Skeletal muscle satellite cell (primary cell): ENCODE measurements around the gene MYT1.

Experiments used
- H3K27me3 ChIP-seq: 2 replicates; pipeline ENCODE4 v1.7.0; 2013; ENCODE audit warnings: low read length; ENCODE audit not compliant: control insufficient read depth, insufficient read depth
- H3K36me3 ChIP-seq: 2 replicates; pipeline ENCODE4 v1.7.0; 2013; ENCODE audit warnings: mild to moderate bottlenecking, control low read depth, low read length; ENCODE audit not compliant: insufficient read depth
- H3K4me1 ChIP-seq: 2 replicates; pipeline ENCODE4 v1.7.0; 2013; ENCODE audit warnings: low read length; ENCODE audit not compliant: control insufficient read depth, insufficient read depth
- H3K4me2 ChIP-seq: 2 replicates; pipeline ENCODE4 v1.7.0; 2013; ENCODE audit warnings: mild to moderate bottlenecking, low read length
- H3K4me3 ChIP-seq: 2 replicates; pipeline ENCODE4 v1.7.0; 2013; ENCODE audit warnings: low read length
- H3K9ac ChIP-seq: 2 replicates; pipeline ENCODE4 v1.7.0; 2013; ENCODE audit warnings: mild to moderate bottlenecking, low read depth, low read length, moderate library complexity
- H3K9me3 ChIP-seq: replicated peaks from 2 replicates; pipeline ENCODE4 v1.7.0; 2013; ENCODE audit warnings: mild to moderate bottlenecking, control low read depth, low read length

MYT1 gene

GRCh38 chr20:64216036-64216435 is 51.8 kb downstream of the MYT1 start:
- H3K9me3 ChIP-seq = no peaks in the 10 kb centered on the region
- peaks cover 81% of the 10 kb centered on the region for H3K27me3 ChIP-seq
- H3K9ac ChIP-seq = no peak overlapping the region
- no peaks in the 10 kb centered on the region for H3K36me3 ChIP-seq
- no peak overlapping the region for H3K4me3 ChIP-seq
- H3K4me2 ChIP-seq = no peak overlapping the region
- H3K4me1 ChIP-seq = peaks cover 3% of the 10 kb centered on the region

DNA sequence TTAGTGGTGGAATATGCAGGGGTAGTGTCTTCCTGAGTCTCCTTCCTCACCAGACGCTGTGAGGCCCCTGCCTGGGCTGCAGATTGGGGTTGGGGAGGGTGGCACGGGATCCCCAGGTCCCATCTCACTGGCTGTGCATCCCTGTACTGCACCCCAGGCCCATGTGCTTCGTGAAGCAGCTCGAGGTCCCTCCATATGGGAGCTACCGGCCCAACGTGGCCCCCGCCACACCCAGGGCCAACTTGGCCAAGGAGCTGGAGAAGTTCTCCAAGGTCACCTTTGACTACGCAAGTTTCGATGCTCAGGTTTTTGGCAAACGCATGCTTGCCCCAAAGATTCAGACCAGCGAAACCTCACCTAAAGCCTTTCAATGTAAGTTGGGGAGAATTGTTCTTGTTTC is 52.7 kb downstream of the MYT1 start:
- no peaks in the 10 kb centered on the region for H3K36me3 ChIP-seq
- peaks cover 7% of the 10 kb centered on the region for H3K4me1 ChIP-seq
- no peak overlapping the region for H3K4me3 ChIP-seq
- no peak overlapping the region for H3K4me2 ChIP-seq
- H3K9me3 ChIP-seq = no peaks in the 10 kb centered on the region
- no peak overlapping the region for H3K9ac ChIP-seq
- H3K27me3 ChIP-seq = peaks cover 75% of the 10 kb centered on the region

- no peak overlapping the region for H3K9ac ChIP-seq
- peaks cover 15% of the 10 kb centered on the region for H3K4me1 ChIP-seq
- H3K4me2 ChIP-seq = no peak overlapping the region
- peaks cover 71% of the 10 kb centered on the region for H3K27me3 ChIP-seq
- H3K4me3 ChIP-seq = no peak overlapping the region
- H3K9me3 ChIP-seq = no peaks in the 10 kb centered on the region
- H3K36me3 ChIP-seq = no peaks in the 10 kb centered on the region
These were observed 53.4 kb downstream of the MYT1 start for GRCh38 chr20:64217539-64218221.

DNA sequence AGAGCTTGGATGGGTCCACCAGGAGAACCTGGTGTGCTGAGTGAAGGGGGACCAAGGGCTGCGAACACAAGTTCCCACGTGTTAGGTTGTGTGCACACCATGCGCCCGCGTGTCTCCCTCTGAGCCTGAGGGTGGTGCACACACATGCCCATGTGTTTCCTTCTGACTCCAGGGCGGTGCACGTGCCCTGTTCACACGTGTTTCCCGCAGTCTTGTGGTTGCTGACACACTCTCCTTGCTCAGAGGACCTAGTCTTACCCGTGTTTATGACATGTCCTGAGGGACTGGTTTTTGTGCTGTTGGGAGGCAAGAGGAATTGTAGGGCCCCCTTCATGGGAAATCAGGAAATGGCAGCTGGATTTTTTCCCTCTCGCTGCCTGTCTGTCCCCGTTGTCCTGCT is 55.0 kb downstream of the MYT1 start:
- Histone ChIP-seq H3K27me3 (peaks cover 57% of the 10 kb centered on the region), H3K4me3 (no peak overlapping the region), H3K9ac (no peak overlapping the region), H3K4me2 (no peak overlapping the region), H3K36me3 (no peaks in the 10 kb centered on the region), H3K9me3 (no peaks in the 10 kb centered on the region), H3K4me1 (peaks cover 28% of the 10 kb centered on the region)

GRCh38 chr20:64219730-64220129 is 55.5 kb downstream of the MYT1 start:
- H3K4me2 ChIP-seq = no peak overlapping the region
- H3K4me1 ChIP-seq = peaks cover 31% of the 10 kb centered on the region
- no peaks in the 10 kb centered on the region for H3K36me3 ChIP-seq
- no peaks in the 10 kb centered on the region for H3K9me3 ChIP-seq
- H3K4me3 ChIP-seq = no peak overlapping the region
- peaks cover 52% of the 10 kb centered on the region for H3K27me3 ChIP-seq
- no peak overlapping the region for H3K9ac ChIP-seq

- Histone ChIP-seq H3K4me2 (no peak overlapping the region), H3K9ac (no peak overlapping the region), H3K27me3 (peaks cover 46% of the 10 kb centered on the region), H3K4me1 (peaks cover 38% of the 10 kb centered on the region), H3K9me3 (no peaks in the 10 kb centered on the region), H3K4me3 (no peak overlapping the region), H3K36me3 (no peaks in the 10 kb centered on the region)
These were observed 56.2 kb downstream of the MYT1 start for GRCh38 chr20:64220420-64220819.

GRCh38 chr20:64220891-64221527 is 56.8 kb downstream of the MYT1 start:
- H3K4me1 ChIP-seq = peaks cover 38% of the 10 kb centered on the region
- no peak overlapping the region for H3K9ac ChIP-seq
- H3K9me3 ChIP-seq = no peaks in the 10 kb centered on the region
- no peaks in the 10 kb centered on the region for H3K36me3 ChIP-seq
- no peak overlapping the region for H3K4me2 ChIP-seq
- H3K4me3 ChIP-seq = no peak overlapping the region
- H3K27me3 ChIP-seq = peaks cover 43% of the 10 kb centered on the region

- Histone ChIP-seq H3K27me3 (peaks cover 30% of the 10 kb centered on the region), H3K9ac (no peak overlapping the region), H3K9me3 (no peaks in the 10 kb centered on the region), H3K4me2 (no peak overlapping the region), H3K36me3 (no peaks in the 10 kb centered on the region), H3K4me1 (peaks cover 38% of the 10 kb centered on the region), H3K4me3 (no peak overlapping the region)
These were observed 58.1 kb downstream of the MYT1 start for GRCh38 chr20:64222291-64222735.

DNA sequence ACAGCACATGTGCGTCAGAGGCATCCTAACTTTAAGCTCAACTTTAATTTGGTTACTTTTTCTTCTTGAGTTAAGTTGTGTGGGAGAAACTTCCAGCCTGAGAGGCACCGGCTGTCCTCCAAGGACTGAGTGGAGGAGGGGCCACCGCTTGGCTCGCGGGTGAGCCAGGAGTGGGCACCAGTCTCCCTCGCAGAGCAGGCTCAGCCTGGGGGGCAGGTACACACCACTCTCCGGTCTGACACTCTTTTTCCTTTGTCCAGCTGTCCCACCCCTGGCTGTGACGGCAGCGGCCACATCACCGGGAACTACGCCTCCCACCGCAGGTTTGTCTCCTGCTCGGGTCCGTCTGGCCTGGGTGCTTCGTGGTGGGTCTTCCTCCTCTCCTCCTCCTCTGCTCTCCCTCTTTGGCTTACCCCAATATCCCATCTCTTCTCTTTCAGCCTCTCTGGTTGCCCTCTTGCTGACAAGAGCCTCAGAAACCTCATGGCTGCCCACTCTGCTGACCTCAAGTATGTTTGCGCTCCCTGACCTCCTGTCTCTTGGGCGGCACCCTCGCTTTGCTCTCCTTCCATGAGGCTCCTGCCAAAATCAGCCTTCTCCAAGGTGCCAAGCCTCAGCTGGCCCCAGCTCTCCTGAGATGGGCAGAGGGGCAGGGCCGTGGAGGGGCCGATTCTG is 58.7 kb downstream of the MYT1 start:
- H3K4me1 ChIP-seq = peaks cover 38% of the 10 kb centered on the region
- peak overlapping the region; percentile 63 for H3K9ac ChIP-seq
- peaks cover 24% of the 10 kb centered on the region for H3K27me3 ChIP-seq
- peak overlapping the region; percentile 9 for H3K4me3 ChIP-seq
- peak overlapping the region; percentile 29 for H3K4me2 ChIP-seq
- no peaks in the 10 kb centered on the region for H3K36me3 ChIP-seq
- H3K9me3 ChIP-seq = no peaks in the 10 kb centered on the region

GRCh38 chr20:64223526-64224067 is 59.3 kb downstream of the MYT1 start:
- Histone ChIP-seq H3K9me3 (no peaks in the 10 kb centered on the region), H3K9ac (peak overlapping the region; percentile 63), H3K4me2 (peak overlapping the region; percentile 29), H3K4me1 (peaks cover 38% of the 10 kb centered on the region), H3K36me3 (no peaks in the 10 kb centered on the region), H3K27me3 (peaks cover 18% of the 10 kb centered on the region), H3K4me3 (peak overlapping the region; percentile 9)

- H3K4me1 ChIP-seq = peaks cover 38% of the 10 kb centered on the region
- peak overlapping the region; percentile 18 for H3K4me3 ChIP-seq
- H3K27me3 ChIP-seq = peaks cover 8% of the 10 kb centered on the region
- H3K9me3 ChIP-seq = no peaks in the 10 kb centered on the region
- peak overlapping the region; percentile 63 for H3K9ac ChIP-seq
- no peaks in the 10 kb centered on the region for H3K36me3 ChIP-seq
- peak overlapping the region; percentile 66 for H3K4me2 ChIP-seq
These were observed 60.3 kb downstream of the MYT1 start for GRCh38 chr20:64224351-64225170.
